SK-N-MC (cell line): ENCODE results near the gene PNP.

Source experiments
- EZH2 ChIP-seq: fragments of 200-600 bp; sonication (generic); IDR thresholded peaks from one replicate; pipeline ENCODE4 v1.6.1; 2017; ENCODE audit warnings: antibody characterized with exemption
- FOXP2 ChIP-seq: optimal IDR thresholded peaks from 2 replicates; pipeline ENCODE3; 2011; ENCODE audit warnings: mild to moderate bottlenecking, moderate library complexity; ENCODE audit not compliant: insufficient read depth; ENCODE audit errors: extremely low read length, control extremely low read depth
- POLR2AphosphoS5 ChIP-seq: IDR thresholded peaks from 2 replicates; pipeline ENCODE4 v1.6.1; 2012; ENCODE audit warnings: mild to moderate bottlenecking, low read depth, low read length, borderline replicate concordance

- TF ChIP-seq POLR2AphosphoS5 (0 out of 2 replicates have a peak, but pooled peaks have one; percentile 28), FOXP2 (no peak), EZH2 (no peak)
Observed at GRCh38 chr14:20477211-20477876, 8.1 kb downstream of the PNP start.
